Spleen (tissue), 11 donors: ENCODE measurements around the gene RASSF6. TPM values are rescaled to one million over a fixed set of nuclear protein-coding genes. Genes with fewer than 3 reads are reported as not detected.

ENCODE experiments used
- DNase-seq: peaks from one replicate; pipeline ENCODE4 v3.0.0-alpha.2; 2020
- H3K27ac ChIP-seq, 8 donors: fragments of 200-600 bp; sonication (generic) in 7 of 8; 1 replicate in 4 of 8; 2 replicates in 4 of 8; pipeline versions ENCODE4 v1.5.0 to v1.8.0; 2016 to 2021; ENCODE audit warnings: inconsistent platforms in 4 of 8, mild to moderate bottlenecking in 4 of 8, moderate library complexity in 1 of 8
- H3K27me3 ChIP-seq, 7 donors: fragments of 200-600 bp; sonication (generic) in 6 of 7; replicated peaks in 1 of 7; 1 replicate in 4 of 7; 2 replicates in 3 of 7; pipeline versions ENCODE4 v1.5.0 to v1.8.0; 2016 to 2021; ENCODE audit warnings: inconsistent platforms in 3 of 7, mild to moderate bottlenecking in 1 of 7
- H3K36me3 ChIP-seq, 6 donors: fragments of 200-600 bp; sonication (generic) in 5 of 6; 1 replicate in 4 of 6; 2 replicates in 2 of 6; pipeline versions ENCODE4 v1.5.0 to v1.8.0; 2016 to 2021; ENCODE audit warnings: inconsistent platforms in 2 of 6
- H3K4me1 ChIP-seq, 6 donors: fragments of 200-600 bp; sonication (generic) in 5 of 6; 1 replicate in 3 of 6; 2 replicates in 3 of 6; pipeline versions ENCODE4 v1.5.0 to v1.8.0; 2016 to 2021; ENCODE audit warnings: inconsistent platforms in 3 of 6
- H3K4me3 ChIP-seq, 8 donors: fragments of 200-600 bp; sonication (generic) in 7 of 8; 1 replicate in 4 of 8; 2 replicates in 4 of 8; pipeline versions ENCODE4 v1.5.0 to v1.8.0; 2016 to 2021; ENCODE audit warnings: inconsistent platforms in 4 of 8, mild to moderate bottlenecking in 4 of 8, moderate library complexity in 2 of 8
- H3K9me3 ChIP-seq, 8 donors: fragments of 200-600 bp; sonication (generic) in 7 of 8; 1 replicate in 4 of 8; 2 replicates in 4 of 8; pipeline versions ENCODE4 v1.5.0 to v1.8.0; 2016 to 2021; ENCODE audit warnings: inconsistent platforms in 4 of 8
- POLR2A ChIP-seq, 3 donors: fragments of 450-650 bp; IDR thresholded peaks; one replicate each; pipeline ENCODE4 v1.5.1; 2017; ENCODE audit warnings: antibody characterized with exemption in 3 of 3, mild to moderate bottlenecking in 1 of 3
- POLR2AphosphoS5 ChIP-seq, 3 donors: sonication (generic); formaldehyde crosslinking; IDR thresholded peaks; one replicate each; pipeline ENCODE4 v1.5.1; 2017; ENCODE audit warnings: antibody characterized with exemption in 3 of 3
- WGBS, 5 donors: extraction: QIAGEN DNeasy Blood & Tissue Kit in 3 of 5; methylation state at CpG; one replicate each; pipeline versions ENCODE4 v1.1.5 to v1.1.7; 2013 to 2018; 5-methylcytosine and 5-hydroxymethylcytosine counted together
- intact Hi-C: fragments of 100-400 bp; cut with DNase I; formaldehyde crosslinking; loops from one replicate; pipeline ENCODE4 v1.15.0; 2023; ENCODE audit warnings: low total_unique reads
- polyA plus RNA-seq, 3 donors: library from polyadenylated mRNA; stranded (reverse); fragments of 200-250 nt; gene quantifications; one replicate each; pipeline ENCODE4 v1.2.1, GENCODE V29; 2013
- total RNA-seq, 7 donors: library from RNA; depleted of rRNA in 3 of 7; stranded (reverse); fragments of >200 nt in 3 of 7; fragmentation: NEBNext Ultra II Directional in 4 of 7; extraction: Animal tissue kit (Norgen Biotek cat#: 25700) in 4 of 7; gene quantifications; one replicate each; pipeline versions ENCODE4 v1.1.0 to v1.2.1, GENCODE V29; 2016 to 2021
- TF ChIP-seq, protein P1 (sequence below), 11 experiments: fragments of 200-600 bp in 7 of 11; fragments of 450-650 bp in 4 of 11; sonication (generic) in 4 of 11; IDR thresholded peaks in 8 of 11; conservative IDR thresholded peaks in 3 of 11; 1 replicate in 7 of 11; 2 replicates in 4 of 11; pipeline versions ENCODE4 v1.4.0 to v1.8.0; 2016 to 2021; ENCODE audit warnings: antibody characterized with exemption in 11 of 11, inconsistent platforms in 4 of 11, mild to moderate bottlenecking in 1 of 11
- donor health status: healthy with polysubstance abuse.
- donor health status: DM: no; HTN: no; CAD: no; lungs with moderate emphysema.
- donor health status: DM: no; HTN: no; CAD: no.
- donor health status: Bipolar disorder and iron deficiency.
- donor health status: healthy.
- donor health status: DM: no; HTN: no; CAD: no.
- donor health status: DM: yes; HTN: yes; CAD: no.

Gene RASSF6
- total and polyA plus RNA-seq, 10 donors, result 0.09 to 1.3 (median 0.29) TPM

DNA sequence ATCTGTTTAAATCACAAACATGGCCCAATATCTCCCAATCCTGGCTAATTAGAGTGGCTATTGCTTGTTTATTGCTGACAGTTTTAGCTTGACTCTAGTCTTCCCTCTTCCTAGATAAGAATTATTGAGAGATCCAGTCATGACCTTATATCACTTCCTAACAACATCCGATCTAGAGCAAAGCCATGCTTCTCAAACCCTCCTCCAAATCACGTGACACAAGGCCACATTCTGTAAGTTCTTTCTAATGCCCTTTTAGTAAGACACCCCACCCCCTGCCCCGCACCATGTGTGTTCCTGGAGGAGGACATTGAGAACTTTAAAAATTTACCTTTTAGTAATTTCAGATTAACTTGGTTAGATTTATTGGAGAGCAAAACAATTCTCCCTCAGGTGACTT lies 40.6 kb upstream of the RASSF6 start:
- Histone ChIP-seq H3K36me3 (no peaks in the 10 kb centered on the region), H3K4me3 (no peak overlapping the region), H3K27me3 (peaks cover 0 to 3% (median 0%) of the 10 kb centered on the region in 7 donors), H3K27ac (no peak overlapping the region), H3K4me1 (peaks cover 0 to 9% (median 3%) of the 10 kb centered on the region in 6 donors), H3K9me3 (no peaks in the 10 kb centered on the region)
- 64 to 93% (median 79%) methylated on average over 3 of the region's 3 CpGs for WGBS, 5 donors
- TF ChIP-seq POLR2A (IDR thresholded peaks at IDR 0.05), result no peak
- TF ChIP-seq POLR2AphosphoS5 (IDR thresholded peaks at IDR 0.05), result no peak
- TF ChIP-seq, protein P1, sequence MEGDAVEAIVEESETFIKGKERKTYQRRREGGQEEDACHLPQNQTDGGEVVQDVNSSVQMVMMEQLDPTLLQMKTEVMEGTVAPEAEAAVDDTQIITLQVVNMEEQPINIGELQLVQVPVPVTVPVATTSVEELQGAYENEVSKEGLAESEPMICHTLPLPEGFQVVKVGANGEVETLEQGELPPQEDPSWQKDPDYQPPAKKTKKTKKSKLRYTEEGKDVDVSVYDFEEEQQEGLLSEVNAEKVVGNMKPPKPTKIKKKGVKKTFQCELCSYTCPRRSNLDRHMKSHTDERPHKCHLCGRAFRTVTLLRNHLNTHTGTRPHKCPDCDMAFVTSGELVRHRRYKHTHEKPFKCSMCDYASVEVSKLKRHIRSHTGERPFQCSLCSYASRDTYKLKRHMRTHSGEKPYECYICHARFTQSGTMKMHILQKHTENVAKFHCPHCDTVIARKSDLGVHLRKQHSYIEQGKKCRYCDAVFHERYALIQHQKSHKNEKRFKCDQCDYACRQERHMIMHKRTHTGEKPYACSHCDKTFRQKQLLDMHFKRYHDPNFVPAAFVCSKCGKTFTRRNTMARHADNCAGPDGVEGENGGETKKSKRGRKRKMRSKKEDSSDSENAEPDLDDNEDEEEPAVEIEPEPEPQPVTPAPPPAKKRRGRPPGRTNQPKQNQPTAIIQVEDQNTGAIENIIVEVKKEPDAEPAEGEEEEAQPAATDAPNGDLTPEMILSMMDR (IDR thresholded peaks at IDR 0.05 in 8 of 11, conservative IDR thresholded peaks at IDR 0.05 in 3 of 11), result no peak
- DNase-seq, result no peak
- intact Hi-C loops, result no loop called here

DNA sequence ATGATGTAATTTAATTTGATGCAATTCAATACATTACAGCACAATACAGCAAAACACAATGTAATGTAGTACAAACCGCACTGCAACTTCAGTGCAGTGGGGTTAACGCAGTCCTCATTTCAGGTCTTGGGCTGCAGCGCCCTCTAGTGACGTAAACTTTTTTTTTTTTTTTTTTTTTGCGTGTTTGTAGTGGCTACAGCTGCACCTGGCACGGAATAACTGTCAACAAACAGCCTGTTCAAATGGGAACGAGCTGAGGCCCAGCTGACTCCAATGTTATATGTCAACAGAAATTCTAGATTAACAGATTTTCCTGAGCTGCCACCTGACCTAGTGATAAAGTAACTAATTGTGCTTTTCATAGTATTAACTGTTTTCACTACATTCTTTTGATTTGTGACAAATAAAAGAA lies 33.5 kb upstream of the RASSF6 start:
- no peak for DNase-seq
- WGBS, 5 donors, result 1 to 3% (median 1%) methylated on average over 7 of the region's 7 CpGs
- H3K27me3 ChIP-seq, result peaks cover 0 to 5% (median 0%) of the 10 kb centered on the region in 7 donors
- no peak overlapping the region for H3K27ac ChIP-seq
- H3K36me3 ChIP-seq, result no peaks in the 10 kb centered on the region
- intact Hi-C loops, result loop anchor here (10.0 kb wide), 1 partner anchor 79 kb away; no protein-coding TSS in a partner anchor
- TF ChIP-seq, protein P1 (IDR thresholded peaks at IDR 0.05 in 8 of 11, conservative IDR thresholded peaks at IDR 0.05 in 3 of 11), result peak in 8 of 11 experiments; percentile 6 to 52 (median 25)
- TF ChIP-seq POLR2A (IDR thresholded peaks at IDR 0.05), result no peak
- TF ChIP-seq POLR2AphosphoS5 (IDR thresholded peaks at IDR 0.05), result no peak
- H3K9me3 ChIP-seq, result no peaks in the 10 kb centered on the region
- peaks cover 0 to 6% (median 0%) of the 10 kb centered on the region in 6 donors for H3K4me1 ChIP-seq
- H3K4me3 ChIP-seq, result no peak overlapping the region

GRCh38 chr4:73650250-73650649 lies 30.0 kb upstream of the RASSF6 start:
- intact Hi-C loops, result loop anchor here (10.0 kb wide), 1 partner anchor 75 kb away; no protein-coding TSS in a partner anchor
- DNase-seq, result no peak

DNA sequence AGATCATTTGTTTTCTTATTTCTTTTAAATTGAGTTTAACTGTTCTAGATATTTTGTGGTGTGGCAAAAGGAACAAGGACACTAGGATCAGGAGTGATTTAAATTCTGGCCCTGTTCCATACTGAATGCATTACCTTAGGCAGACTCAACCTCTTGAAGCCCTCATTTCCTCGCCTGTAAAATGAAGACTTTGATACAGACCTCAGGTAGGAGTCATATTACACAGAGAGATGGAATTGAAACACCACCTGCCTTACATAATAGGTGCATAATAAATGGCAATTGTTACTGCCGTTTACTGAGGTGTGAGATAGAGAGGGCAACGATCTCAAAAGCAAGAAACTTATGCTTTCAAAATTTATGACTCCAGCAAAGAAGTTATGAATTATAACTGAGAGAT lies 28.2 kb upstream of the RASSF6 start:
- no peak for DNase-seq
- H3K4me1 ChIP-seq, result no peaks in the 10 kb centered on the region
- H3K27me3 ChIP-seq, result no peaks in the 10 kb centered on the region
- H3K36me3 ChIP-seq, result no peaks in the 10 kb centered on the region
- TF ChIP-seq POLR2AphosphoS5 (IDR thresholded peaks at IDR 0.05), result no peak
- TF ChIP-seq POLR2A (IDR thresholded peaks at IDR 0.05), result no peak
- TF ChIP-seq, protein P1 (IDR thresholded peaks at IDR 0.05 in 8 of 11, conservative IDR thresholded peaks at IDR 0.05 in 3 of 11), result no peak
- H3K27ac ChIP-seq, result no peak overlapping the region
- H3K4me3 ChIP-seq, result no peak overlapping the region
- peaks cover 0 to 8% (median 0%) of the 10 kb centered on the region in 8 donors for H3K9me3 ChIP-seq
- WGBS, 5 donors, result 84 to 93% (median 87%) methylated on average over 3 of the region's 3 CpGs
- intact Hi-C loops, result no loop called here

More at GRCh38 chr4:73650250-73650649, 30.0 kb upstream of the RASSF6 start:
- TF ChIP-seq POLR2AphosphoS5 (IDR thresholded peaks at IDR 0.05), result no peak
- TF ChIP-seq, protein P1 (IDR thresholded peaks at IDR 0.05 in 8 of 11, conservative IDR thresholded peaks at IDR 0.05 in 3 of 11), result no peak
- TF ChIP-seq POLR2A (IDR thresholded peaks at IDR 0.05), result no peak
- Histone ChIP-seq H3K4me3 (no peak overlapping the region), H3K27ac (no peak overlapping the region), H3K9me3 (peaks cover 0 to 5% (median 0%) of the 10 kb centered on the region in 8 donors), H3K36me3 (no peaks in the 10 kb centered on the region), H3K4me1 (peaks cover 0 to 6% (median 0%) of the 10 kb centered on the region in 6 donors), H3K27me3 (peaks cover 0 to 5% (median 0%) of the 10 kb centered on the region in 7 donors)
- 73 to 86% (median 79%) methylated on average over 3 of the region's 3 CpGs for WGBS, 5 donors
